ENCODE measurements around the gene IRF9.
A peak's percentile ranks its signal among the peaks of the same experiment; 100 is the strongest.

IRF9 gene

DNA sequence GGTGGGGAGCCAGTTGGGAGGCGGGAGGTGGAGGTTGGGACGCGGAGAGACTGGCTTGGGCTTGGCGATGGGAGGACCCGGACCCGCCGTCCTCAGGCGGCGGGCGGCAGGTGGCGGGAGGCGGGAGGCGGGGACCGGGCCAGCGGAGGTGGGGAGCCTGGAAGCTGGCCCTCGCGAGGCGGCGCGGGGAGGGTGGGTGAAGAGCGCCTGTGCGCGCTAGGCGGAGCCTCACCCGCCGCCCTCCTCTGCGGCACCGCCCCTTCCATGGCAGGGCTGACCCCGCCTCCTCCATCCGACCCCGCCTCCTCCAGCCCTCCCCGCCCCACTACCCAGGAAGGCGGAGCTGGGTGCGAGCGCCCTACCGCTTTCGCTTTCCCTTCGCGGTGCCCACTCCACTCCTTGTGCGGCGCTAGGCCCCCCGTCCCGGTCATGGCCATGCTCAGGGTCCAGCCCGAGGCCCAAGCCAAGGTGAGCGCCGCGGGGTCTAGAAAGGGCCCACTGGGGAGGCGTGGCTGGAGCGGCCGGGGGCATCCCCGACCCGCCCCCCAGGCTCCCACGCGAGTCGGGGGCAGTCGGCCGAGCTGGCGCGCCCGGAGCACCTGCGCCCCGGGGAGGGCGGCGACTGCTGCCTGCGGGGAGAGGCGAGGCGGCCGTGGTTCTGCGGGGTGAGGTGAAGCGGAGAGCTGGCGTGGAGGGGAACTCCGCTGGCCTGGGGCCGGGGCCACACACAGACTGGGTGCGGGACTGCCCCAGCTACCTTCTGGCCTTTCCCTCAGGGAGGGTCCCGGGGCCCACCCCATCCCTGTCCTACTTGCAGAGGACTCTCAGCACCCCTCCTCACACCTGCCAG is 25.0 kb upstream of the IRF9 start, which contains the start of gene PSME1:
Gene PSME1 (plus strand): TSS at position 361 of the 850 bp plus-strand sequence. CDS start 69 bp downstream, at position 430.
- TF ChIP-seq, protein P1, sequence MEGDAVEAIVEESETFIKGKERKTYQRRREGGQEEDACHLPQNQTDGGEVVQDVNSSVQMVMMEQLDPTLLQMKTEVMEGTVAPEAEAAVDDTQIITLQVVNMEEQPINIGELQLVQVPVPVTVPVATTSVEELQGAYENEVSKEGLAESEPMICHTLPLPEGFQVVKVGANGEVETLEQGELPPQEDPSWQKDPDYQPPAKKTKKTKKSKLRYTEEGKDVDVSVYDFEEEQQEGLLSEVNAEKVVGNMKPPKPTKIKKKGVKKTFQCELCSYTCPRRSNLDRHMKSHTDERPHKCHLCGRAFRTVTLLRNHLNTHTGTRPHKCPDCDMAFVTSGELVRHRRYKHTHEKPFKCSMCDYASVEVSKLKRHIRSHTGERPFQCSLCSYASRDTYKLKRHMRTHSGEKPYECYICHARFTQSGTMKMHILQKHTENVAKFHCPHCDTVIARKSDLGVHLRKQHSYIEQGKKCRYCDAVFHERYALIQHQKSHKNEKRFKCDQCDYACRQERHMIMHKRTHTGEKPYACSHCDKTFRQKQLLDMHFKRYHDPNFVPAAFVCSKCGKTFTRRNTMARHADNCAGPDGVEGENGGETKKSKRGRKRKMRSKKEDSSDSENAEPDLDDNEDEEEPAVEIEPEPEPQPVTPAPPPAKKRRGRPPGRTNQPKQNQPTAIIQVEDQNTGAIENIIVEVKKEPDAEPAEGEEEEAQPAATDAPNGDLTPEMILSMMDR (IDR thresholded peaks at IDR 0.05; ENCODE audit: control extremely low read depth, extremely low read depth, low read depth, missing control alignments) = no peak
- CTCF ChIA-PET = interaction anchor here (0.7 to 4.9 kb wide), 10 partner anchors 10 to 77 kb away, joined by 3 to 37 read pairs (median 6); partner anchors contain the start of genes CHMP4A, DCAF11, IRF9 and NRL
- POLR2A ChIA-PET = interaction anchor here (1.0 to 2.4 kb wide), 11 partner anchors 8 to 106 kb away, joined by 3 to 28 read pairs (median 5); partner anchors contain the start of genes CHMP4A, DCAF11, IRF9 and NRL
- peak; percentile 97 for DNase-seq (ENCODE audit: extremely low spot score)

DNA sequence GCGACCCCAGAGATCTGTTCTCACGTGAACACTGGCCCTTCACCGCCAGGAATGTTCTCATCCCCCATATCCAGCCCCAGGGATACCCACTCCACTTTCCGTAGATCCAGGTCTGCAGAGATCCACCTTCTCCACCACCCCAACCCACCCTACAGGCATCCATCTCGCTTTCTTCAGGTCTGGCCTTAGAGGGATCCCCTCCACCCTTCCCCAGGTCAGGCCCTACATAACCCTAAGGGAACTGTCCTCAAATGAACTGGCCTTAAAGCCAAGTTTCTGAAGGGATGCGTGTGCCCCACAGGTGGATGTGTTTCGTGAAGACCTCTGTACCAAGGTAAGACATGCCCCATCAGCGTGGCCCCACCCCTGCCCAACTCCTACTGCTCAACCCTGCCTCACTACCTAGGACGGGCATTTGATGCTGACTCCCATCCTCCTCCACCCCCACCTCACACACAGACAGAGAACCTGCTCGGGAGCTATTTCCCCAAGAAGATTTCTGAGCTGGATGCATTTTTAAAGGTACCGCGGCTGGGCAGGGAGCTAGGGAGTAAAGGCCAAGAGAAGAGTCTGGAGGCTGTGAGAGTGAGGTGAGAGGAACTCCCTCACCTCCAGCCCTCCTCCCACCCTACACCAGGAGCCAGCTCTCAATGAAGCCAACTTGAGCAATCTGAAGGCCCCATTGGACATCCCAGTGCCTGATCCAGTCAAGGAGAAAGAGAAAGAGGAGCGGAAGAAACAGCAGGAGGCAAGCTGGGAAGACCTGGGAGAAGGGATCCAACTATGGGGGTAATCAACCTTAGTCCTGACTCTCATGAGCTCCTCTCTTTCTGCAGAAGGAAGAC is 24.2 kb upstream of the IRF9 start:
- ChIA-PET POLR2A (interaction anchor here (0.7 to 2.4 kb wide), 7 partner anchors 10 to 42 kb away, joined by 3 to 28 read pairs (median 5); partner anchors contain the start of genes DCAF11, IRF9, NRL and PSME2), CTCF (interaction anchor here (0.7 to 4.9 kb wide), 11 partner anchors 9 to 29 kb away, joined by 3 to 37 read pairs (median 6); partner anchors contain the start of genes DCAF11, IRF9, NRL and PSME2)
- TF ChIP-seq, protein P1 (IDR thresholded peaks at IDR 0.05; ENCODE audit: control extremely low read depth, extremely low read depth, low read depth, missing control alignments) = no peak
- DNase-seq (ENCODE audit: extremely low spot score) = no peak

DNA sequence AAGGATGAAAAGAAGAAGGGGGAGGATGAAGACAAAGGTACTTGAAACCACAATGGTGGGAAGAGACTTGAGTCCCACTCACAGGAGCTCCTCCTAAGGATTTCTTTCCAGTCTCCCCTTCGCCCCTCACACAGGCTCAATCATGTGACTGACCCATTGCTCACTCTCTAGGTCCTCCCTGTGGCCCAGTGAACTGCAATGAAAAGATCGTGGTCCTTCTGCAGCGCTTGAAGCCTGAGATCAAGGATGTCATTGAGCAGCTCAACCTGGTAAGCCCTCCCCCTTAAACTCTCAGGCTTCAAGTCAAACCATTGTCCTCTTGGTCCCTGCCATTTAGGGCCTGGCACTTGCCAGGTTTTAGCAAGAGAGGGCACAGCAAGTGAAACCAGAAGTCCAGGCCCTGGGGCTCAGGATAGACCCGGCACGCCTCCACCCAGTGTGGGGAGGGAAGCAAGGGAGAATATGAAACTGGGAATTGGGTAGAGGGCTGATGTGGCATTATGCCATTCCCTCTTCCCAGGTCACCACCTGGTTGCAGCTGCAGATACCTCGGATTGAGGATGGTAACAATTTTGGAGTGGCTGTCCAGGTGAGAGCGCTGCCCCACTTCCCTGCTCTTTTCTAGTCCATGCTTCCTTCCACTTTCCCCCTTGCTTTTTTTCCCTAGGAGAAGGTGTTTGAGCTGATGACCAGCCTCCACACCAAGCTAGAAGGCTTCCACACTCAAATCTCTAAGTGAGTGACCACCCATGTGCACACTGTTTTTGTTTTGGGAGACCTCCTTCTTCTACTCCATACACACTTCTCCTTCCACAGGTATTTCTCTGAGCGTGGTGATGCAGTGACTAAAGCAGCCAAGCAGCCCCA is 23.3 kb upstream of the IRF9 start:
- ChIA-PET CTCF (interaction anchor here (0.7 to 4.9 kb wide), 12 partner anchors 8 to 79 kb away, joined by 3 to 37 read pairs (median 4); partner anchors contain the start of genes DCAF11, IRF9, NRL and PSME2), POLR2A (interaction anchor here (0.6 to 2.4 kb wide), 5 partner anchors 9 to 33 kb away, joined by 3 to 28 read pairs (median 3); partner anchors contain the start of genes DCAF11 and NRL)
- TF ChIP-seq, protein P1 (IDR thresholded peaks at IDR 0.05; ENCODE audit: control extremely low read depth, extremely low read depth, low read depth, missing control alignments) = no peak

DNA sequence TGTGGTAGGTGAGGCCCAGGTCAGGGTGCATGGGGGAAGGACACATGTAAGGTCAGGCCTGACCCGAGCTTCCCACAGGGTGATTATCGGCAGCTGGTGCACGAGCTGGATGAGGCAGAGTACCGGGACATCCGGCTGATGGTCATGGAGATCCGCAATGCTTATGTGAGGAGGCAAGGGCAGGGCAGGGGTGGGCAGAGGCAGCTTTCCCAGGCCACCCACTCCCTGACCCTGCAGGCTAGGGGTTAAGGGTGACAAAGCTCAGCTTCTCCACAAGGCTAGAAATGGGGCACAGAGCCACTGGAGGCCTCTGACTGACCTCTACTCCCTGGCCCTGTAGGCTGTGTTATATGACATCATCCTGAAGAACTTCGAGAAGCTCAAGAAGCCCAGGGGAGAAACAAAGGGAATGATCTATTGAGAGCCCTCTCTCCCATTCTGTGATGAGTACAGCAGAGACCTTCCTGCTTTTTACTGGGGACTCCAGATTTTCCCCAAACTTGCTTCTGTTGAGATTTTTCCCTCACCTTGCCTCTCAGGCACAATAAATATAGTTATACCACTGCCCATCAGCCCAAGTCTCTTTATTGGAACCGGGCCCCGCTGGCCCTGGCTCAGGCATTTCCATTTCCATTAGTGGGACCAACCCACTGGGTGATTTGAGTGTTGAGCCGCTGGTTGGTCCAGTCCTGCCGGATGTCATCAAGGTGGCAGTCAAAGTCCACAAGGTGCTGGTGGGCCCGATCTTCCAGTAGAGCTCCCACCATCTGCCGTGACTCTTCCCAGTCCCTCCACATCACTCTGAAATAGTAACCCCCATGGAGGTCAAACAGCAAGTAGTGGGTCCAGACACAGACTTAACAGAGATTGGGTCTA is 22.4 kb upstream of the IRF9 start:
- DNase-seq (ENCODE audit: extremely low spot score) = no peak
- TF ChIP-seq, protein P1 (IDR thresholded peaks at IDR 0.05; ENCODE audit: control extremely low read depth, extremely low read depth, low read depth, missing control alignments) = no peak
- ChIA-PET POLR2A (interaction anchor here (0.6 to 2.0 kb wide), 3 partner anchors 12 to 32 kb away, joined by 3 to 7 read pairs (median 4); partner anchors contain the start of genes DCAF11 and NRL), CTCF (interaction anchor here (0.9 to 3.7 kb wide), 8 partner anchors 8 to 80 kb away, joined by 3 to 18 read pairs (median 4); partner anchors contain the start of genes DCAF11, IRF9, NRL and PSME2)

More for the DNA sequence above, 23.3 kb upstream of the IRF9 start:
- DNase-seq (ENCODE audit: extremely low spot score) = no peak

Measured in GM10248 (cell line).